ENCODE measurements around the gene TPM1. TPM values are rescaled to one million over a fixed set of nuclear protein-coding genes. Genes with fewer than 3 reads are reported as not detected.

Gene TPM1
- total RNA-seq, 1 experiment from 2014 or later, result 242 TPM

- no peak for DNase-seq (ENCODE audit: low read depth)
Observed at GRCh38 chr15:63073497-63074172, 31.1 kb downstream of the TPM1 start.

- DNase-seq (ENCODE audit: low read depth), result no peak
Observed at GRCh38 chr15:63075015-63075983, 32.8 kb downstream of the TPM1 start.

GRCh38 chr15:63075984-63076713 is 33.6 kb downstream of the TPM1 start:
- peak; percentile 74 for DNase-seq (ENCODE audit: low read depth)

- DNase-seq (ENCODE audit: low read depth), result peak; percentile 72
Observed at GRCh38 chr15:63076714-63077046, 34.1 kb downstream of the TPM1 start.

- DNase-seq (ENCODE audit: low read depth), result no peak
Observed at GRCh38 chr15:63077952-63078351, 35.4 kb downstream of the TPM1 start.

GRCh38 chr15:63079947-63080626 is 37.5 kb downstream of the TPM1 start:
- peak; percentile 53 for DNase-seq (ENCODE audit: low read depth)

- DNase-seq (ENCODE audit: low read depth), result no peak
Observed at GRCh38 chr15:63080634-63081250, 38.2 kb downstream of the TPM1 start.

- no peak for DNase-seq (ENCODE audit: low read depth)
Observed at GRCh38 chr15:63082366-63082765, 39.8 kb downstream of the TPM1 start.

GRCh38 chr15:63083044-63083443 is 40.5 kb downstream of the TPM1 start:
- no peak for DNase-seq (ENCODE audit: low read depth)

GRCh38 chr15:63083541-63083940 is 41.0 kb downstream of the TPM1 start:
- DNase-seq (ENCODE audit: low read depth), result no peak

GRCh38 chr15:63084806-63085205 is 42.3 kb downstream of the TPM1 start:
- no peak for DNase-seq (ENCODE audit: low read depth)

- DNase-seq (ENCODE audit: low read depth), result no peak
Observed at GRCh38 chr15:63085289-63085688, 42.7 kb downstream of the TPM1 start.

- DNase-seq (ENCODE audit: low read depth), result no peak
Observed at GRCh38 chr15:63086271-63086670, 43.7 kb downstream of the TPM1 start.

- no peak for DNase-seq (ENCODE audit: low read depth)
Observed at GRCh38 chr15:63086947-63087346, 44.4 kb downstream of the TPM1 start.

GRCh38 chr15:63088533-63089245 is 46.1 kb downstream of the TPM1 start:
- no peak for DNase-seq (ENCODE audit: low read depth)

GRCh38 chr15:63089260-63090043 is 46.9 kb downstream of the TPM1 start:
- DNase-seq (ENCODE audit: low read depth), result peak; percentile 98

- no peak for DNase-seq (ENCODE audit: low read depth)
Observed at GRCh38 chr15:63090472-63090871, 47.9 kb downstream of the TPM1 start.

GRCh38 chr15:63090887-63091286 is 48.3 kb downstream of the TPM1 start:
- DNase-seq (ENCODE audit: low read depth), result no peak

GRCh38 chr15:63091679-63092446 is 49.3 kb downstream of the TPM1 start:
- DNase-seq (ENCODE audit: low read depth), result no peak
